K562 (cell line): ENCODE results near the gene CLCN1. TPM values are rescaled to one million over a fixed set of nuclear protein-coding genes. Genes with fewer than 3 reads are reported as not detected.

ENCODE experiments used
- AFF4 ChIP-seq: sonication (generic); formaldehyde crosslinking; IDR thresholded peaks from 2 replicates; pipeline ENCODE4 v1.8.0; 2023; ENCODE audit warnings: mild to moderate bottlenecking, missing genetic modification reagents
- ATF1 ChIP-seq, 2 experiments: fragments of 450-650 bp in 1 of 2; IDR thresholded peaks; 2 replicates each; pipeline ENCODE4 v1.6.1; 2016; ENCODE audit warnings: missing compliant biosample characterization in 1 of 2, missing genetic modification characterization in 1 of 2
- C11orf30 ChIP-seq: fragments of 450-650 bp; IDR thresholded peaks from 2 replicates; pipeline ENCODE4 v1.6.1; 2016; ENCODE audit warnings: low read depth, mild to moderate bottlenecking
- CBX1 ChIP-seq: sonication (generic); IDR thresholded peaks from 2 replicates; pipeline ENCODE4 v1.6.1; 2016; ENCODE audit warnings: antibody characterized with exemption, low read depth, mild to moderate bottlenecking
- CGGBP1 ChIP-seq: fragments of 250-450 bp; sonication (Bioruptor Pico); IDR thresholded peaks from 2 replicates; pipeline ENCODE4 v1.9.0; 2021; ENCODE audit warnings: mild to moderate bottlenecking
- FIP1L1 ChIP-seq: fragments of 200-400 bp; formaldehyde crosslinking; IDR thresholded peaks from 2 replicates; pipeline ENCODE4 v1.6.1; 2018; ENCODE audit warnings: mild to moderate bottlenecking, low read depth, low read length; ENCODE audit not compliant: poor library complexity, severe bottlenecking
- KAT2B ChIP-seq: IDR thresholded peaks from one replicate; pipeline ENCODE4 v1.6.1; 2012; ENCODE audit warnings: low read depth, mild to moderate bottlenecking, control low read depth, inconsistent platforms, low read length, moderate library complexity
- MAFF ChIP-seq: IDR thresholded peaks from 2 replicates; pipeline ENCODE4 v1.6.1; 2012; ENCODE audit warnings: low read length, improper control_type of control experiment
- MEIS2 ChIP-seq: fragments of 450-650 bp; IDR thresholded peaks from 2 replicates; pipeline ENCODE4 v1.6.1; 2014; ENCODE audit warnings: mild to moderate bottlenecking; ENCODE audit not compliant: partially characterized antibody
- PRDM10 ChIP-seq: fragments of 450-650 bp; IDR thresholded peaks from 2 replicates; pipeline ENCODE4 v1.6.1; 2018; ENCODE audit not compliant: partially characterized antibody
- RFX7 ChIP-seq: fragments of 250-450 bp; sonication (Bioruptor Pico); IDR thresholded peaks from 2 replicates; pipeline ENCODE4 v1.5.1; 2021; ENCODE audit warnings: mild to moderate bottlenecking
- RNF2 ChIP-seq: sonication (generic); IDR thresholded peaks from 2 replicates; pipeline ENCODE4 v1.6.1; 2016
- SIN3B ChIP-seq: fragments of 450-650 bp; IDR thresholded peaks from 2 replicates; pipeline ENCODE4 v1.6.1; 2017; ENCODE audit warnings: low read depth, mild to moderate bottlenecking, moderate library complexity
- ZFX ChIP-seq: sonication (generic); formaldehyde crosslinking; IDR thresholded peaks from 2 replicates; pipeline ENCODE4 v1.8.0; 2022; ENCODE audit warnings: mild to moderate bottlenecking, missing genetic modification reagents, moderate library complexity
- ZNF224 ChIP-seq: sonication (generic); formaldehyde crosslinking; IDR thresholded peaks from 2 replicates; pipeline ENCODE4 v1.8.0; 2022; ENCODE audit warnings: mild to moderate bottlenecking, missing genetic modification reagents
- ZNF583 ChIP-seq: fragments of 250-450 bp; sonication (Bioruptor Pico); IDR thresholded peaks from 2 replicates; pipeline ENCODE4 v1.4.0; 2020
- ZNF586 ChIP-seq: fragments of 450-650 bp; formaldehyde crosslinking; conservative IDR thresholded peaks from 2 replicates; pipeline ENCODE4 v1.4.0; 2020; ENCODE audit warnings: mild to moderate bottlenecking, moderate library complexity
- ZNF699 ChIP-seq: fragments of 250-450 bp; sonication (Bioruptor Pico); IDR thresholded peaks from 2 replicates; pipeline ENCODE4 v1.8.0; 2021; ENCODE audit warnings: mild to moderate bottlenecking, moderate library complexity; ENCODE audit not compliant: insufficient replicate concordance
- ZNF717 ChIP-seq: fragments of 250-450 bp; sonication (Bioruptor Pico); IDR thresholded peaks from 2 replicates; pipeline ENCODE4 v1.5.0; 2021
- ZNF740 ChIP-seq, 3 experiments: fragments of 200-800 bp in 1 of 3; sonication (Bioruptor generic) in 1 of 3; sonication (generic) in 1 of 3; formaldehyde crosslinking in 1 of 3; IDR thresholded peaks; 2 replicates each; pipeline versions ENCODE4 v1.6.1 to v1.8.0; 2016 to 2022; ENCODE audit warnings: mild to moderate bottlenecking in 2 of 3, missing compliant biosample characterization in 2 of 3, missing genetic modification characterization in 2 of 3, missing genetic modification reagents in 1 of 3
- polyA plus RNA-seq, 8 experiments: library from polyadenylated mRNA; depleted of rRNA in 4 of 8; stranded (reverse) in 5 of 8; unstranded in 3 of 8; fragments of >200 nt; fragmentation: Nextera tagmentation in 2 of 8; fragmentation: Illumina TruSeq in 1 of 8; extraction: Ambion mirVana in 2 of 8; extraction: Trizol in 1 of 8; gene quantifications; 2 replicates each; pipeline versions ENCODE4 v1.2.1 to v1.2.3, GENCODE V29; 2011 to 2014; ENCODE audit warnings: inconsistent platforms in 1 of 8, missing spikeins in 1 of 8
- total RNA-seq, 7 experiments: library from RNA; depleted of rRNA in 6 of 7; stranded (reverse); fragments of >200 nt in 6 of 7; fragmentation: Illumina TruSeq in 2 of 7; extraction: Trizol in 2 of 7; gene quantifications; 2 replicates each; pipeline versions ENCODE4 v1.2.1 to v1.2.3, GENCODE V29; 2011 to 2021; ENCODE audit warnings: low replicate concordance in 1 of 7

Gene CLCN1
- total and polyA plus RNA-seq, 9 of the 15 experiments (the other 6 are each of a cell fraction or from before 2014, with no cell fraction given) = 0.01 to 0.11 (median 0.04) TPM; not detected in 4

DNA sequence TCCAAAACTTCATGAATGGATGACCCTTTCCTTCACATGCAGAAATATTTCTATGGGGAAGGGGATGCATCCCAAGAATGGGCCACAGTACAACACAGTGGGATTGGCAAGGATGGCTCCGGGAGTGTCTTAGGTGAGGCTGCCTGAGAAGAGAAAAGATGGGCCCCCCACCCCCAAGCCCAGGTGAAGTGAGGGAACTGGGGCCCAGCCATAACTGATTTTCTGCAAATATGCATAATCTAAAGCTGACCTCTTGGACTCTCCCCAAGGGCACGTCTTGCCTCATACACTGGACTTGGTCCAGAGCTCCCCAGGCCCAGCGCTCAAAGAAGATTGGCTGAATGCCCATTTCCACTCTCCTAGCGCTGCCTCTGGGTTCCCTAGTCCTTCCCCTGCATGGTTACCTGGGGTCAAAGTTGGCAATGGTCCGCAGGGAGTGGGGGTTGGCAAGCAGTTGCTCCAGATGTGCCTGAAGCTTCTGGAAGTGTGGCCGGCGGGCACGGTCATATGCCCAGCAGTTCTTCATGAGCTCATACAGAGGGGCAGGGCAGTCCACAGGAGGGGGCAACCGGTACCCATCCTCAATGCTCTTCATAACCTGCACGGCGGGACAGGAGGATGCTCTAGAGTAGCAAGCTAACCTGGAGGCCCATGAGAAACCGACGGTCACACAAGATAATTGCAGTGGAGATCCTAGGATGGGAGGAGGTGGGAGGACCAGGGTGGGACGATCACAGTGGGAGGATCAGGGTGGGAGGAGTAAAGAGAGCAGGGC lies 77.5 kb downstream of the CLCN1 start (continued):
- TF ChIP-seq SIN3B = no peak
- no peak for TF ChIP-seq ATF1 (CRISPR knock-in tag; IDR thresholded peaks at IDR 0.05)
- no peak for TF ChIP-seq ATF1 (tag; IDR thresholded peaks at IDR 0.05)
- no peak for TF ChIP-seq AFF4
- no peak for TF ChIP-seq ZNF740 (CRISPR knock-in tag; IDR thresholded peaks at IDR 0.05)
- no peak for TF ChIP-seq ZNF740 (tag; IDR thresholded peaks at IDR 0.05)
- no peak for TF ChIP-seq C11orf30
- TF ChIP-seq CBX1 = 0 out of 2 replicates have a peak, but pooled peaks have one; percentile 5
- 0 out of 2 replicates have a peak, but pooled peaks have one; percentile 32 for TF ChIP-seq ZNF224 (CRISPR knock-in tag)
- no peak for TF ChIP-seq MAFF
- no peak for TF ChIP-seq ZFX
- TF ChIP-seq RNF2 = no peak
- TF ChIP-seq PRDM10 = no peak
- TF ChIP-seq FIP1L1 = no peak
- no peak for TF ChIP-seq RFX7 (CRISPR knock-in tag)
- TF ChIP-seq ZNF583 (CRISPR knock-in tag) = no peak
- TF ChIP-seq CGGBP1 (CRISPR knock-in tag) = no peak
- TF ChIP-seq ZNF717 (CRISPR knock-in tag) = no peak
- TF ChIP-seq ZNF586 (CRISPR knock-in tag) = no peak
- TF ChIP-seq MEIS2 = no peak
- no peak for TF ChIP-seq ZNF699 (CRISPR knock-in tag)
- no peak for TF ChIP-seq KAT2B
